Uterus (tissue), 4 donors: ENCODE data around the gene PDCL3. TPM values are rescaled to one million over a fixed set of nuclear protein-coding genes. Genes with fewer than 3 reads are reported as not detected.

Experiments
- DNase-seq, 2 donors: peaks; one replicate each; pipeline ENCODE4 v3.0.0-alpha.2; 2019 to 2020
- H3K27ac ChIP-seq, 2 donors: fragments of 200-600 bp; sonication (generic); 1 replicate in 1 of 2; 2 replicates in 1 of 2; pipeline ENCODE4 v1.5.1; 2016 to 2018
- H3K27me3 ChIP-seq, 2 donors: fragments of 200-600 bp; sonication (generic); one replicate each; pipeline ENCODE4 v1.5.1; 2018 to 2019; ENCODE audit warnings: control low read depth in 1 of 2
- H3K36me3 ChIP-seq, 2 donors: fragments of 200-600 bp; sonication (generic); one replicate each; pipeline ENCODE4 v1.5.1; 2019; ENCODE audit warnings: control low read depth in 1 of 2
- H3K4me1 ChIP-seq, 2 donors: fragments of 200-600 bp; sonication (generic); one replicate each; pipeline ENCODE4 v1.5.1; 2018 to 2019; ENCODE audit warnings: control low read depth in 1 of 2
- H3K4me3 ChIP-seq, 2 donors: fragments of 200-600 bp; sonication (generic); 1 replicate in 1 of 2; 2 replicates in 1 of 2; pipeline ENCODE4 v1.5.1; 2018 to 2019; ENCODE audit warnings: mild to moderate bottlenecking in 1 of 2
- H3K9me3 ChIP-seq, 2 donors: fragments of 200-600 bp; sonication (generic); one replicate each; pipeline ENCODE4 v1.5.1; 2019; ENCODE audit warnings: control low read depth in 1 of 2
- POLR2A ChIP-seq, 2 donors: fragments of 450-650 bp; IDR thresholded peaks; one replicate each; pipeline ENCODE4 v1.6.1; 2016; ENCODE audit warnings: antibody characterized with exemption in 2 of 2, mild to moderate bottlenecking in 1 of 2, moderate library complexity in 1 of 2
- intact Hi-C: fragments of 100-400 bp; cut with DNase I; formaldehyde crosslinking; loops from one replicate; pipeline ENCODE4 v1.15.1; 2023; ENCODE audit warnings: low total_unique reads
- total RNA-seq, 4 donors: library from RNA; depleted of rRNA in 3 of 4; stranded (reverse); fragments of >200 nt in 3 of 4; gene quantifications; one replicate each; pipeline versions ENCODE4 v1.1.0 to v1.2.4, GENCODE V29; 2014 to 2023
- TF ChIP-seq, protein P1 (sequence below), 4 experiments: fragments of 200-600 bp in 2 of 4; fragments of 450-650 bp in 2 of 4; sonication (generic) in 2 of 4; IDR thresholded peaks; one replicate each; pipeline ENCODE4 v1.5.1; 2016 to 2019; ENCODE audit warnings: antibody characterized with exemption in 4 of 4, mild to moderate bottlenecking in 2 of 4, moderate library complexity in 1 of 4
- donor health status: DM: yes; HTN: yes; CAD: no.

The PDCL3 gene
- total RNA-seq, 4 donors from 2014 or later = 3.8 to 24.1 (median 14.9) TPM

- Histone ChIP-seq H3K4me3 (no peak overlapping the region), H3K4me1 (no peaks in the 10 kb centered on the region), H3K27me3 (no peaks in the 10 kb centered on the region), H3K27ac (no peak overlapping the region), H3K36me3 (no peaks in the 10 kb centered on the region), H3K9me3 (no peaks in the 10 kb centered on the region)
- TF ChIP-seq, protein P1, sequence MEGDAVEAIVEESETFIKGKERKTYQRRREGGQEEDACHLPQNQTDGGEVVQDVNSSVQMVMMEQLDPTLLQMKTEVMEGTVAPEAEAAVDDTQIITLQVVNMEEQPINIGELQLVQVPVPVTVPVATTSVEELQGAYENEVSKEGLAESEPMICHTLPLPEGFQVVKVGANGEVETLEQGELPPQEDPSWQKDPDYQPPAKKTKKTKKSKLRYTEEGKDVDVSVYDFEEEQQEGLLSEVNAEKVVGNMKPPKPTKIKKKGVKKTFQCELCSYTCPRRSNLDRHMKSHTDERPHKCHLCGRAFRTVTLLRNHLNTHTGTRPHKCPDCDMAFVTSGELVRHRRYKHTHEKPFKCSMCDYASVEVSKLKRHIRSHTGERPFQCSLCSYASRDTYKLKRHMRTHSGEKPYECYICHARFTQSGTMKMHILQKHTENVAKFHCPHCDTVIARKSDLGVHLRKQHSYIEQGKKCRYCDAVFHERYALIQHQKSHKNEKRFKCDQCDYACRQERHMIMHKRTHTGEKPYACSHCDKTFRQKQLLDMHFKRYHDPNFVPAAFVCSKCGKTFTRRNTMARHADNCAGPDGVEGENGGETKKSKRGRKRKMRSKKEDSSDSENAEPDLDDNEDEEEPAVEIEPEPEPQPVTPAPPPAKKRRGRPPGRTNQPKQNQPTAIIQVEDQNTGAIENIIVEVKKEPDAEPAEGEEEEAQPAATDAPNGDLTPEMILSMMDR (IDR thresholded peaks at IDR 0.05) = no peak
- TF ChIP-seq POLR2A (IDR thresholded peaks at IDR 0.05) = no peak
- no peak for DNase-seq
- intact Hi-C loops = no loop called here
These were observed 57.7 kb downstream of the PDCL3 start for GRCh38 chr2:100620481-100620880.

- no peaks in the 10 kb centered on the region for H3K4me1 ChIP-seq
- intact Hi-C loops = no loop called here
These were observed 58.7 kb downstream of the PDCL3 start for GRCh38 chr2:100621371-100621951.

DNA sequence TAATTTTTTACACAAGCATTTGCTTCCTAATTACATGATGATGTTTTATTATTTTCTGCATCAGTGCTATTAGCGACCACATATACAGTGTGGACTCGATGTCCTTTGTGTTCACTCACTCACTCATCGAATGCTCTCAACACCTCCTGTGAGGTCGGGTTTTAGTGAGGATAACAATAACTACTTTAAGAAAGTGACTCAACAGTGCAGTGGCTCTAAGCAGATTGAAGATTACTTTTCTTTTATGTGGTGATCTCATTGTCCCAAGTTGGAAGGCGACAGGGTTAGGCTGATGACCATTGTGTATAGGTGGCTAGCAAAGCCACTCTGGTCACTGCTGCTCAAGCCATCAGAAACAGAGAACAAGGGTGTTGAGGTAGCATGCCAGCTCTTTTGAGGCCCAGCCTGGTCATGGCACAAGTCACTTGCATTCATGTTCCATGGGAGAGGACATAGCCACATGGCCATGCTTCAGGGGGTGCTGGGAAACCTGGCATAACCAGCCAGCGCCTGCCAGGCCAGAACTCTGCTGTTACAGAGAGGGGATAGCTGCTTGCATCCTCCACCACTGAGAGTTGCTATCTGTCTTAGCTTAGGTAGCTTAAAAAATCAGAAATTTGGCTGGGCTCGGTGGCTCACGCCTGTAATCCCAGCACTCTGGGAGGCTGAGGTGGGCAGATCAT is 60.4 kb downstream of the PDCL3 start:
- Histone ChIP-seq H3K36me3 (no peaks in the 10 kb centered on the region), H3K4me1 (no peaks in the 10 kb centered on the region), H3K27me3 (no peaks in the 10 kb centered on the region), H3K9me3 (no peaks in the 10 kb centered on the region), H3K27ac (no peak overlapping the region), H3K4me3 (no peak overlapping the region)
- intact Hi-C loops = no loop called here
- no peak for DNase-seq
- no peak for TF ChIP-seq POLR2A (IDR thresholded peaks at IDR 0.05)
- TF ChIP-seq, protein P1 (IDR thresholded peaks at IDR 0.05) = no peak

More at GRCh38 chr2:100621371-100621951, 58.7 kb downstream of the PDCL3 start:
- Histone ChIP-seq H3K27ac (no peak overlapping the region), H3K9me3 (no peaks in the 10 kb centered on the region), H3K4me3 (no peak overlapping the region), H3K27me3 (no peaks in the 10 kb centered on the region), H3K36me3 (no peaks in the 10 kb centered on the region)
- no peak for DNase-seq
- TF ChIP-seq, protein P1 (IDR thresholded peaks at IDR 0.05) = no peak
- no peak for TF ChIP-seq POLR2A (IDR thresholded peaks at IDR 0.05)

GRCh38 chr2:100623930-100624329 is 61.1 kb downstream of the PDCL3 start:
- Histone ChIP-seq H3K4me3 (no peak overlapping the region), H3K27ac (no peak overlapping the region), H3K36me3 (no peaks in the 10 kb centered on the region), H3K27me3 (no peaks in the 10 kb centered on the region), H3K9me3 (no peaks in the 10 kb centered on the region), H3K4me1 (no peaks in the 10 kb centered on the region)
- intact Hi-C loops = no loop called here
- DNase-seq = no peak
- no peak for TF ChIP-seq POLR2A (IDR thresholded peaks at IDR 0.05)
- TF ChIP-seq, protein P1 (IDR thresholded peaks at IDR 0.05) = no peak

DNA sequence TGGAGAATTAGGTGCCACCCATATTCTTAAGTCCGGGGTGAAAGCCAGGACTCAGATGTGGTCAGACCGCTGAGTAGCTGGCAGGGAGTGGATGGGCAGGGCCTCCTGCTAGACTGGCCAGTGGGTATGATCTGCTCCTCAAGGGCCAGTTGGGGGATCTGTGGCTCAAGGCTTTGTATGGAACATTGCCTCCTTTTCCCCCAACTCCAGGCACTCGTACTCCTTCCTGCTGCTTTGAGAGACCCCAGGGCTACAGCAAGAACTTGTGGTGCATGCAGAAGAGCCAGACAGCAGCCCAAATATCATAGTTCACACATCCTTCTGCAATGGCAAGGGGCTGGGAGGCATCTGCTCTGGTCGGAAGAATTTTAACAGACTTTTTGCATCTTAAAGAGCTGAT is 61.7 kb downstream of the PDCL3 start:
- no peak for DNase-seq
- intact Hi-C loops = no loop called here

More for the DNA sequence above, 61.7 kb downstream of the PDCL3 start:
- Histone ChIP-seq H3K27me3 (no peaks in the 10 kb centered on the region), H3K36me3 (no peaks in the 10 kb centered on the region), H3K4me3 (no peak overlapping the region), H3K4me1 (no peaks in the 10 kb centered on the region), H3K27ac (no peak overlapping the region), H3K9me3 (no peaks in the 10 kb centered on the region)
- TF ChIP-seq POLR2A (IDR thresholded peaks at IDR 0.05) = no peak
- TF ChIP-seq, protein P1 (IDR thresholded peaks at IDR 0.05) = no peak
